Endothelial cell of umbilical vein (primary cell): ENCODE data around the gene HBE1. TPM values are rescaled to one million over a fixed set of nuclear protein-coding genes. Genes with fewer than 3 reads are reported as not detected.

Experiments used
- BruUV-seq: library from RNA; stranded (reverse); fragments of 400-500 nt; replicated peaks from 2 replicates; lab custom pipeline; 2021; lab: Mats Ljungman, UMichigan
- CTCF ChIA-PET: fragments of 300-600, 350-600 bp; sonication (Branson Sonifier 250); formaldehyde crosslinking; loops from one replicate; lab custom pipeline; 2021; ENCODE audit warnings: antibody characterized with exemption, inconsistent platforms; lab: Charles Lee
- POLR2A ChIA-PET: fragments of 300-600, 350-600 bp; sonication (Branson Sonifier 250); formaldehyde crosslinking; loops from one replicate; lab custom pipeline; 2021; ENCODE audit warnings: antibody characterized with exemption, inconsistent platforms; lab: Charles Lee
- DNase-seq: peaks from one replicate; pipeline ENCODE4 v3.0.0-alpha.2; 2011; ENCODE audit warnings: low read depth, low spot score
- FAIRE-seq: peaks from 2 replicates; lab custom pipeline; 2011; peaks lifted over from hg19 to GRCh38; lab: Jason Lieb, UNC
- H2AFZ ChIP-seq: 2 replicates; pipeline ENCODE4 v1.6.0; 2012; ENCODE audit warnings: low read depth, low read length, control low read depth, inconsistent platforms
- H3K27ac ChIP-seq: 2 replicates; pipeline ENCODE4 v1.5.1; 2011; ENCODE audit warnings: low read depth, mild to moderate bottlenecking, control low read depth, low read length, moderate library complexity; ENCODE audit not compliant: insufficient read depth
- H3K27me3 ChIP-seq, 2 experiments: 2 replicates each; pipeline versions ENCODE4 v1.6.0 to v1.6.1; 2011; ENCODE audit warnings: low read length in 2 of 2, mixed read lengths in 1 of 2; ENCODE audit not compliant: control insufficient read depth in 2 of 2, insufficient read depth in 2 of 2
- H3K36me3 ChIP-seq, 2 experiments: 2 replicates in 1 of 2; 3 replicates in 1 of 2; pipeline ENCODE4 v1.5.1; 2011; ENCODE audit warnings: low read length in 2 of 2, mild to moderate bottlenecking in 1 of 2, moderate library complexity in 1 of 2; ENCODE audit not compliant: control insufficient read depth in 2 of 2, insufficient read depth in 2 of 2; ENCODE audit errors: extremely low read depth in 1 of 2
- H3K4me1 ChIP-seq: 3 replicates; pipeline ENCODE4 v1.5.1; 2011; ENCODE audit warnings: mild to moderate bottlenecking, low read length; ENCODE audit not compliant: control insufficient read depth, insufficient read depth; ENCODE audit errors: extremely low read depth
- H3K4me2 ChIP-seq: 2 replicates; pipeline ENCODE4 v1.6.1; 2011; ENCODE audit warnings: low read length, control low read depth, mixed read lengths; ENCODE audit not compliant: insufficient read depth
- H3K4me3 ChIP-seq, 3 experiments: fragments of 200-600 bp in 1 of 3; sonication (generic), shearing (Covaris generic) in 1 of 3; replicated peaks in 1 of 3; 2 replicates each; pipeline ENCODE4 v1.5.1; 2011 to 2016; ENCODE audit warnings: control low read depth in 3 of 3, low read length in 3 of 3, mild to moderate bottlenecking in 2 of 3, inconsistent platforms in 1 of 3, low read depth in 1 of 3, moderate library complexity in 1 of 3; ENCODE audit not compliant: insufficient read depth in 1 of 3
- H3K79me2 ChIP-seq: 2 replicates; pipeline ENCODE4 v1.6.0; 2012; ENCODE audit warnings: low read length, inconsistent platforms; ENCODE audit not compliant: control insufficient read depth, insufficient read depth
- H3K9ac ChIP-seq: replicated peaks from 2 replicates; pipeline ENCODE3; 2011; ENCODE audit warnings: low read length, control low read depth; ENCODE audit not compliant: insufficient read depth; ENCODE audit errors: extremely low read depth
- H3K9me1 ChIP-seq: replicated peaks from 3 replicates; pipeline ENCODE4 v1.6.0; 2011; ENCODE audit warnings: mild to moderate bottlenecking, low read length; ENCODE audit not compliant: control insufficient read depth, insufficient read depth; ENCODE audit errors: extremely low read depth
- H3K9me3 ChIP-seq: replicated peaks from 2 replicates; pipeline ENCODE4 v1.5.1; 2012; ENCODE audit warnings: low read length, inconsistent platforms; ENCODE audit not compliant: control insufficient read depth, insufficient read depth
- H4K20me1 ChIP-seq: replicated peaks from 2 replicates; pipeline ENCODE3; 2011; ENCODE audit warnings: mild to moderate bottlenecking, low read length; ENCODE audit not compliant: control insufficient read depth, insufficient read depth; ENCODE audit errors: extremely low read depth
- CTCF ChIP-seq, 2 donors: IDR thresholded peaks; 1 replicate in 1 of 2; 2 replicates in 1 of 2; pipeline ENCODE4 v1.5.1; 2011; ENCODE audit warnings: low read length in 2 of 2, mild to moderate bottlenecking in 2 of 2, moderate library complexity in 2 of 2, control low read depth in 1 of 2, inconsistent platforms in 1 of 2, low read depth in 1 of 2; ENCODE audit not compliant: insufficient read depth in 1 of 2; ENCODE audit errors: extremely low read depth in 1 of 2
- EZH2 ChIP-seq: IDR thresholded peaks from 2 replicates; pipeline ENCODE4 v1.6.1; 2012; ENCODE audit warnings: borderline replicate concordance, low read depth, mild to moderate bottlenecking, moderate library complexity, low read length, inconsistent platforms; ENCODE audit not compliant: severe bottlenecking
- FOS ChIP-seq: IDR thresholded peaks from 2 replicates; pipeline ENCODE4 v1.6.1; 2011; ENCODE audit warnings: mild to moderate bottlenecking, low read length, moderate library complexity, borderline replicate concordance; ENCODE audit not compliant: insufficient read depth
- GATA2 ChIP-seq: IDR thresholded peaks from 2 replicates; pipeline ENCODE4 v1.7.0; 2011; ENCODE audit warnings: low read depth, mild to moderate bottlenecking, moderate library complexity, mixed read lengths, low read length; ENCODE audit not compliant: insufficient read length, insufficient read depth
- MYC ChIP-seq: IDR thresholded peaks from one replicate; pipeline ENCODE4 v1.6.1; 2011; ENCODE audit warnings: mild to moderate bottlenecking, low read depth, low read length
- POLR2A ChIP-seq: IDR thresholded peaks from 2 replicates; pipeline ENCODE4 v1.6.1; 2012; ENCODE audit warnings: low read depth, mild to moderate bottlenecking, control low read depth, low read length
- dilution Hi-C: fragments of 300-500 bp; cut with MboI; formaldehyde crosslinking; loops from one replicate; pipeline ENCODE4 v1.15.0; 2019; ENCODE audit warnings: low sequenced_read_pairs; ENCODE audit not compliant: extremely low pct_ligation_motif_present
- intact Hi-C: fragments of 100-400 bp; cut with micrococcal nuclease; formaldehyde crosslinking; loops from one replicate; pipeline ENCODE4 v1.10.0; 2022
- polyA plus RNA-seq, 4 experiments: library from polyadenylated mRNA; depleted of rRNA in 3 of 4; stranded (reverse) in 3 of 4; unstranded in 1 of 4; fragments of >200 nt; gene quantifications; 2 replicates each; pipeline versions ENCODE4 v1.2.1 to v1.2.3, GENCODE V29; 2011 to 2012; ENCODE audit warnings: missing spikeins in 1 of 4
- total RNA-seq: library from RNA; stranded (reverse); gene quantifications from 2 replicates; pipeline ENCODE4 v1.2.3, GENCODE V29; 2021
- TF ChIP-seq, protein P1 (sequence below): IDR thresholded peaks from 2 replicates; pipeline ENCODE4 v1.6.1; 2011; ENCODE audit not compliant: insufficient read depth, insufficient read length

Gene HBE1
- total and polyA plus RNA-seq, 2 donors (not counting 3 experiments of a cell fraction or from before 2014, with no cell fraction given): 0.37 TPM; not detected in 1

GRCh38 chr11:5231111-5231510 is 38.6 kb downstream of the HBE1 start:
- Histone ChIP-seq H3K79me2 (no peaks in the 10 kb centered on the region), H4K20me1 (no peaks in the 10 kb centered on the region), H3K36me3 (no peaks in the 10 kb centered on the region), H3K9ac (no peak overlapping the region), H3K4me1 (no peaks in the 10 kb centered on the region), H3K4me3 (no peak overlapping the region), H3K9me3 (no peaks in the 10 kb centered on the region), H3K4me2 (no peak overlapping the region), H3K27ac (no peak overlapping the region), H3K27me3 (no peaks in the 10 kb centered on the region), H3K9me1 (no peaks in the 10 kb centered on the region), H2AFZ (no peak overlapping the region)
- dilution Hi-C loops: no loop called here
- FAIRE-seq: no peak
- ChIA-PET POLR2A (no interaction called here), CTCF (no interaction called here)
- TF ChIP-seq GATA2 (no peak), CTCF (IDR thresholded peaks at IDR 0.05; ENCODE audit: extremely low read depth in 1 of 2, insufficient read depth in 1 of 2, low read depth in 1 of 2, low read length in 2 of 2) (no peak)
- intact Hi-C loops: no loop called here
- no TSS peak for BruUV-seq
- DNase-seq: no peak

DNA sequence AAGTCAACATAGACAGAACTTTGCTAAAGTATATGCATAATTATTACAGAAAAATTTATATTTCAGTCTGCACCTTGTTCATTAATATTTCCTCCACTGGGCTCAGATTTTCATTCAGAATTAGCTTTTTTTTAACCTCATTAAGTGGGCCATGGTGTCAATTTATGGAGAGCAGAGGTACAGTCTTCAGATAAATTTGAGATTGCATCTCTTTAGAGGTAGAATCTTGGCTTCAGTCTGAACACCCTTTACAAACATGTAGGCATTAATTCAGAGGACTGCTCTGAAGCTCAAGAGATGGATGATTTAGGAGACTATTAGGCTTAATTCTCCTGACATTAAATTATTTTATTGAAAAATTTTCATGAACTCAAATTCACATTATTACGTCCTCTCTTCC is 39.5 kb downstream of the HBE1 start:
- ChIA-PET CTCF (no interaction called here), POLR2A (no interaction called here)
- Histone ChIP-seq H4K20me1 (no peaks in the 10 kb centered on the region), H3K27ac (no peak overlapping the region), H3K9me1 (no peaks in the 10 kb centered on the region), H2AFZ (no peak overlapping the region), H3K79me2 (no peaks in the 10 kb centered on the region), H3K27me3 (no peaks in the 10 kb centered on the region), H3K36me3 (no peaks in the 10 kb centered on the region), H3K9me3 (no peaks in the 10 kb centered on the region), H3K4me1 (no peaks in the 10 kb centered on the region), H3K4me2 (no peak overlapping the region), H3K4me3 (no peak overlapping the region), H3K9ac (no peak overlapping the region)
- FAIRE-seq (no peak), DNase-seq (no peak)
- intact Hi-C loops: no loop called here
- dilution Hi-C loops: no loop called here
- BruUV-seq: no TSS peak
- TF ChIP-seq MYC (no peak), POLR2A (no peak), CTCF (IDR thresholded peaks at IDR 0.05; ENCODE audit: extremely low read depth in 1 of 2, insufficient read depth in 1 of 2, low read depth in 1 of 2, low read length in 2 of 2) (no peak), EZH2 (no peak), GATA2 (no peak), FOS (no peak)
- TF ChIP-seq, protein P1, sequence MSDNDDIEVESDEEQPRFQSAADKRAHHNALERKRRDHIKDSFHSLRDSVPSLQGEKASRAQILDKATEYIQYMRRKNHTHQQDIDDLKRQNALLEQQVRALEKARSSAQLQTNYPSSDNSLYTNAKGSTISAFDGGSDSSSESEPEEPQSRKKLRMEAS: no peak
